Activated naive CD8-positive, alpha-beta T cell (primary cell): ENCODE measurements around the gene SLC7A1.

Experiments
- H3K27ac Mint-ChIP-seq: one replicate; pipeline ENCODE4 v1.8.0; 2021; ENCODE audit warnings: mixed read lengths
- H3K27me3 Mint-ChIP-seq: one replicate; pipeline ENCODE4 v1.8.0; 2021; ENCODE audit warnings: mixed read lengths
- H3K36me3 Mint-ChIP-seq: one replicate; pipeline ENCODE4 v1.8.0; 2021; ENCODE audit warnings: mixed read lengths
- H3K4me1 Mint-ChIP-seq: one replicate; pipeline ENCODE4 v1.8.0; 2021; ENCODE audit warnings: low read depth, mixed read lengths
- H3K4me3 Mint-ChIP-seq: one replicate; pipeline ENCODE4 v1.8.0; 2021; ENCODE audit warnings: mild to moderate bottlenecking, mixed read lengths
- H3K9me3 Mint-ChIP-seq: one replicate; pipeline ENCODE4 v1.8.0; 2021; ENCODE audit warnings: low read depth, mixed read lengths

Gene SLC7A1

GRCh38 chr13:29535663-29536655 is 59.5 kb downstream of the SLC7A1 start:
- Mint-ChIP-seq H3K9me3 (no peaks in the 10 kb centered on the region), H3K27ac (no peak overlapping the region), H3K4me1 (peaks cover 5% of the 10 kb centered on the region)

GRCh38 chr13:29534083-29534482 is 61.4 kb downstream of the SLC7A1 start:
- Mint-ChIP-seq H3K27ac (no peak overlapping the region), H3K9me3 (no peaks in the 10 kb centered on the region), H3K4me1 (peaks cover 3% of the 10 kb centered on the region), H3K36me3 (peaks cover 2% of the 10 kb centered on the region), H3K4me3 (no peak overlapping the region), H3K27me3 (no peaks in the 10 kb centered on the region)

More at GRCh38 chr13:29535663-29536655, 59.5 kb downstream of the SLC7A1 start:
- Mint-ChIP-seq H3K4me3 (no peak overlapping the region), H3K36me3 (peaks cover 2% of the 10 kb centered on the region), H3K27me3 (no peaks in the 10 kb centered on the region)

- H3K36me3 Mint-ChIP-seq: peaks cover 2% of the 10 kb centered on the region
- H3K4me1 Mint-ChIP-seq: no peaks in the 10 kb centered on the region
- H3K9me3 Mint-ChIP-seq: no peaks in the 10 kb centered on the region
- H3K4me3 Mint-ChIP-seq: no peak overlapping the region
- no peaks in the 10 kb centered on the region for H3K27me3 Mint-ChIP-seq
- no peak overlapping the region for H3K27ac Mint-ChIP-seq
Observed at GRCh38 chr13:29532821-29533220, 62.7 kb downstream of the SLC7A1 start.

- H3K36me3 Mint-ChIP-seq: peaks cover 2% of the 10 kb centered on the region
- H3K9me3 Mint-ChIP-seq: no peaks in the 10 kb centered on the region
- H3K27ac Mint-ChIP-seq: no peak overlapping the region
- H3K27me3 Mint-ChIP-seq: no peaks in the 10 kb centered on the region
- no peak overlapping the region for H3K4me3 Mint-ChIP-seq
- no peaks in the 10 kb centered on the region for H3K4me1 Mint-ChIP-seq
Observed at GRCh38 chr13:29532116-29532515, 63.4 kb downstream of the SLC7A1 start.

- Mint-ChIP-seq H3K9me3 (no peaks in the 10 kb centered on the region), H3K4me3 (no peak overlapping the region), H3K27me3 (no peaks in the 10 kb centered on the region), H3K36me3 (peaks cover 2% of the 10 kb centered on the region), H3K27ac (no peak overlapping the region), H3K4me1 (no peaks in the 10 kb centered on the region)
Observed at GRCh38 chr13:29530901-29531300, 64.6 kb downstream of the SLC7A1 start.

- Mint-ChIP-seq H3K27ac (no peak overlapping the region), H3K27me3 (no peaks in the 10 kb centered on the region), H3K4me3 (no peak overlapping the region), H3K36me3 (peaks cover 2% of the 10 kb centered on the region), H3K9me3 (no peaks in the 10 kb centered on the region), H3K4me1 (no peaks in the 10 kb centered on the region)
Observed at GRCh38 chr13:29529754-29530153, 65.7 kb downstream of the SLC7A1 start.

GRCh38 chr13:29527916-29528315 is 67.6 kb downstream of the SLC7A1 start:
- H3K4me1 Mint-ChIP-seq: no peaks in the 10 kb centered on the region
- no peak overlapping the region for H3K27ac Mint-ChIP-seq
- peaks cover 2% of the 10 kb centered on the region for H3K36me3 Mint-ChIP-seq
- no peaks in the 10 kb centered on the region for H3K9me3 Mint-ChIP-seq
- H3K4me3 Mint-ChIP-seq: no peak overlapping the region
- no peaks in the 10 kb centered on the region for H3K27me3 Mint-ChIP-seq

- no peak overlapping the region for H3K4me3 Mint-ChIP-seq
Observed at GRCh38 chr13:29527511-29527910, 68.0 kb downstream of the SLC7A1 start.

GRCh38 chr13:29526741-29527140 is 68.7 kb downstream of the SLC7A1 start:
- no peaks in the 10 kb centered on the region for H3K36me3 Mint-ChIP-seq
- H3K27me3 Mint-ChIP-seq: no peaks in the 10 kb centered on the region
- no peaks in the 10 kb centered on the region for H3K4me1 Mint-ChIP-seq
- no peak overlapping the region for H3K27ac Mint-ChIP-seq
- H3K4me3 Mint-ChIP-seq: no peak overlapping the region
- H3K9me3 Mint-ChIP-seq: no peaks in the 10 kb centered on the region

More at GRCh38 chr13:29527511-29527910, 68.0 kb downstream of the SLC7A1 start:
- H3K27me3 Mint-ChIP-seq: no peaks in the 10 kb centered on the region
- no peak overlapping the region for H3K27ac Mint-ChIP-seq
- H3K9me3 Mint-ChIP-seq: no peaks in the 10 kb centered on the region
- H3K36me3 Mint-ChIP-seq: no peaks in the 10 kb centered on the region
- H3K4me1 Mint-ChIP-seq: no peaks in the 10 kb centered on the region

GRCh38 chr13:29525757-29526156 is 69.7 kb downstream of the SLC7A1 start:
- H3K4me1 Mint-ChIP-seq: no peaks in the 10 kb centered on the region
- no peak overlapping the region for H3K27ac Mint-ChIP-seq
- no peak overlapping the region for H3K4me3 Mint-ChIP-seq
- H3K9me3 Mint-ChIP-seq: no peaks in the 10 kb centered on the region
- H3K36me3 Mint-ChIP-seq: no peaks in the 10 kb centered on the region
- no peaks in the 10 kb centered on the region for H3K27me3 Mint-ChIP-seq

GRCh38 chr13:29524641-29525040 is 70.8 kb downstream of the SLC7A1 start:
- Mint-ChIP-seq H3K27me3 (no peaks in the 10 kb centered on the region), H3K27ac (no peak overlapping the region), H3K4me1 (no peaks in the 10 kb centered on the region), H3K9me3 (no peaks in the 10 kb centered on the region), H3K36me3 (peaks cover 3% of the 10 kb centered on the region), H3K4me3 (no peak overlapping the region)

- no peaks in the 10 kb centered on the region for H3K4me1 Mint-ChIP-seq
- peaks cover 3% of the 10 kb centered on the region for H3K36me3 Mint-ChIP-seq
- H3K27me3 Mint-ChIP-seq: no peaks in the 10 kb centered on the region
- H3K27ac Mint-ChIP-seq: no peak overlapping the region
- H3K9me3 Mint-ChIP-seq: no peaks in the 10 kb centered on the region
- no peak overlapping the region for H3K4me3 Mint-ChIP-seq
Observed at GRCh38 chr13:29524176-29524575, 71.3 kb downstream of the SLC7A1 start.

GRCh38 chr13:29523199-29523961 is 72.1 kb downstream of the SLC7A1 start:
- H3K4me3 Mint-ChIP-seq: no peak overlapping the region
- no peaks in the 10 kb centered on the region for H3K4me1 Mint-ChIP-seq
- peaks cover 3% of the 10 kb centered on the region for H3K36me3 Mint-ChIP-seq
- no peak overlapping the region for H3K27ac Mint-ChIP-seq
- H3K9me3 Mint-ChIP-seq: no peaks in the 10 kb centered on the region
- H3K27me3 Mint-ChIP-seq: no peaks in the 10 kb centered on the region

GRCh38 chr13:29522044-29522685 is 73.3 kb downstream of the SLC7A1 start:
- no peaks in the 10 kb centered on the region for H3K27me3 Mint-ChIP-seq

GRCh38 chr13:29521336-29521735 is 74.2 kb downstream of the SLC7A1 start:
- H3K27ac Mint-ChIP-seq: no peak overlapping the region
- H3K36me3 Mint-ChIP-seq: peaks cover 3% of the 10 kb centered on the region
- H3K9me3 Mint-ChIP-seq: no peaks in the 10 kb centered on the region
- H3K4me1 Mint-ChIP-seq: no peaks in the 10 kb centered on the region
- H3K4me3 Mint-ChIP-seq: no peak overlapping the region
- no peaks in the 10 kb centered on the region for H3K27me3 Mint-ChIP-seq

More at GRCh38 chr13:29522044-29522685, 73.3 kb downstream of the SLC7A1 start:
- no peak overlapping the region for H3K27ac Mint-ChIP-seq
- no peaks in the 10 kb centered on the region for H3K4me1 Mint-ChIP-seq
- H3K36me3 Mint-ChIP-seq: peaks cover 3% of the 10 kb centered on the region
- H3K4me3 Mint-ChIP-seq: no peak overlapping the region
- H3K9me3 Mint-ChIP-seq: no peaks in the 10 kb centered on the region
